HepG2 (cell line): Measurements from ENCODE around the gene SLC15A2. TPM values are rescaled to one million over a fixed set of nuclear protein-coding genes. Genes with fewer than 3 reads are reported as not detected.
"Not testable (repeated sequence)": the region's sequence is repeated elsewhere in the genome, so short reads cannot be mapped to it uniquely, and the experiment has no call there.

Experiments used
- ATAC-seq: fragments of 200-7000 bp; cut with Tn5 transposase; 3 replicates; pipeline ENCODE4 v1.9.1; 2020; ENCODE audit warnings: mild to moderate bottlenecking, moderate library complexity
- BruUV-seq: library from RNA; stranded (reverse); fragments of 400-500 nt; replicated peaks from 2 replicates; lab custom pipeline; 2021; lab: Mats Ljungman, UMichigan
- CTCF ChIA-PET: fragments of 300-600 bp; formaldehyde crosslinking; extraction: SDS; loops from one replicate; lab custom pipeline; 2021; ENCODE audit warnings: low total read pairs, inconsistent platforms, low intra/inter-chr PET ratio; lab: Yijun Ruan, JAX
- POLR2A ChIA-PET: fragments of 350-600 bp; sonication (Branson Sonifier 250); formaldehyde crosslinking; loops from one replicate; lab custom pipeline; 2020; ENCODE audit warnings: antibody characterized with exemption, inconsistent platforms; lab: Yijun Ruan, JAX
- DNase-seq: peaks from one replicate; pipeline ENCODE4 v3.0.0-alpha.2; 2015; ENCODE audit warnings: low spot score
- FAIRE-seq: peaks from 3 replicates; lab custom pipeline; 2011; peaks lifted over from hg19 to GRCh38; lab: Jason Lieb, UNC
- H2AFZ ChIP-seq: one replicate; pipeline ENCODE4 v1.6.1; 2011; ENCODE audit warnings: low read length, inconsistent platforms
- H3K27ac ChIP-seq: fragments of 300-600 bp; 3 replicates; pipeline ENCODE4 v1.8.0; 2011; ENCODE audit warnings: mixed run types, mild to moderate bottlenecking, mixed read lengths, low read length, inconsistent platforms; ENCODE audit not compliant: insufficient read depth; ENCODE audit errors: extremely low read length
- H3K27me3 ChIP-seq, 2 experiments: fragments of 200-600 bp in 1 of 2; 2 replicates in 1 of 2; 3 replicates in 1 of 2; pipeline versions ENCODE4 v1.6.0 to v1.8.0; 2011; ENCODE audit warnings: low read length in 2 of 2, mild to moderate bottlenecking in 2 of 2, moderate library complexity in 2 of 2, inconsistent platforms in 1 of 2; ENCODE audit not compliant: insufficient read depth in 2 of 2, control insufficient read depth in 1 of 2
- H3K36me3 ChIP-seq, 2 experiments: fragments of 200-600 bp in 1 of 2; replicated peaks in 1 of 2; 2 replicates in 1 of 2; 3 replicates in 1 of 2; pipeline versions ENCODE4 v1.5.1 to v1.8.0; 2011; ENCODE audit warnings: low read length in 2 of 2, inconsistent platforms in 1 of 2; ENCODE audit not compliant: insufficient read depth in 2 of 2, control insufficient read depth in 1 of 2
- H3K4me1 ChIP-seq: 2 replicates; pipeline ENCODE4 v1.5.1; 2012; ENCODE audit warnings: low read length, inconsistent platforms; ENCODE audit not compliant: insufficient read depth
- H3K4me2 ChIP-seq: 2 replicates; pipeline ENCODE4 v1.6.0; 2011; ENCODE audit warnings: low read depth, low read length, inconsistent platforms
- H3K4me3 ChIP-seq, 3 experiments: fragments of 200-600 bp in 1 of 3; sonication (generic), shearing (Covaris generic) in 1 of 3; replicated peaks in 1 of 3; 2 replicates each; pipeline ENCODE4 v1.5.1; 2011 to 2016; ENCODE audit warnings: low read length in 3 of 3, inconsistent platforms in 2 of 3, low read depth in 2 of 3, mild to moderate bottlenecking in 2 of 3, control low read depth in 1 of 3, mixed read lengths in 1 of 3; ENCODE audit not compliant: insufficient read depth in 1 of 3
- H3K79me2 ChIP-seq: one replicate; pipeline ENCODE4 v1.6.1; 2011; ENCODE audit warnings: low read length, inconsistent platforms; ENCODE audit not compliant: insufficient read depth
- H3K9ac ChIP-seq: 2 replicates; pipeline ENCODE4 v1.6.0; 2011; ENCODE audit warnings: mild to moderate bottlenecking, low read depth, low read length, inconsistent platforms; ENCODE audit not compliant: insufficient read depth
- H3K9me3 ChIP-seq: 2 replicates; pipeline ENCODE4 v1.5.1; 2012; ENCODE audit warnings: mild to moderate bottlenecking, low read length
- H4K20me1 ChIP-seq: 2 replicates; pipeline ENCODE4 v1.6.0; 2011; ENCODE audit warnings: inconsistent platforms, mild to moderate bottlenecking, low read length, moderate library complexity; ENCODE audit not compliant: insufficient read depth
- FOXA1 ChIP-seq, 2 experiments: fragments of 450-650 bp in 1 of 2; sonication (generic) in 1 of 2; formaldehyde crosslinking in 1 of 2; IDR thresholded peaks; 2 replicates each; pipeline versions ENCODE4 v1.4.0 to v1.6.1; 2016 to 2020; ENCODE audit warnings: missing genetic modification reagents in 1 of 2
- ZMYM4 ChIP-seq: sonication (generic); formaldehyde crosslinking; IDR thresholded peaks from 2 replicates; pipeline ENCODE4 v1.8.1; 2023; ENCODE audit warnings: mild to moderate bottlenecking, missing genetic modification reagents
- WGBS: methylation state at CpG from one replicate; pipeline ENCODE4 v1.1.6; 2017; ENCODE audit warnings: low lambda C conversion rate; 5-methylcytosine and 5-hydroxymethylcytosine counted together
- in situ Hi-C: cut with HindIII; loops from 2 replicates; pipeline ENCODE4 v1.10.0; 2017; ENCODE audit warnings: low pct_unique_long_range_greater_than_20kb; ENCODE audit not compliant: extremely low pct_ligation_motif_present
- intact Hi-C: fragments of 100-400 bp; cut with micrococcal nuclease; formaldehyde crosslinking; loops from one replicate; pipeline ENCODE4 v1.10.0; 2022; ENCODE audit not compliant: unreplicated experiment
- polyA plus RNA-seq, 8 experiments: library from polyadenylated mRNA; depleted of rRNA in 3 of 8; stranded (reverse) in 7 of 8; unstranded in 1 of 8; fragments of >200 nt; fragmentation: Illumina TruSeq in 4 of 8; extraction: Trizol in 4 of 8; gene quantifications; 2 replicates each; pipeline versions ENCODE4 v1.2.1 to v1.2.3, GENCODE V29; 2011 to 2016; ENCODE audit warnings: low read depth in 4 of 8, missing spikeins in 1 of 8, mixed read lengths in 1 of 8; ENCODE audit not compliant: insufficient read depth in 1 of 8
- total RNA-seq, 5 experiments: library from RNA; depleted of rRNA; stranded (reverse); fragments of >200 nt; fragmentation: Illumina TruSeq; extraction: Trizol; gene quantifications; 2 replicates each; pipeline ENCODE4 v1.2.3, GENCODE V29; 2016; ENCODE audit warnings: low read depth in 1 of 5
- TF ChIP-seq, protein P1 (sequence below): sonication (generic); formaldehyde crosslinking; IDR thresholded peaks from 2 replicates; pipeline ENCODE4 v1.4.0; 2020; ENCODE audit warnings: missing genetic modification reagents
- TF ChIP-seq, protein P2 (sequence below): sonication (generic); formaldehyde crosslinking; IDR thresholded peaks from 2 replicates; pipeline ENCODE4 v1.4.0; 2020; ENCODE audit warnings: missing genetic modification reagents, borderline replicate concordance

SLC15A2 gene
- total and polyA plus RNA-seq, 2 of the 13 experiments (the other 11 are each of a cell fraction or from before 2014, with no cell fraction given): 1.0 to 1.4 TPM

DNA sequence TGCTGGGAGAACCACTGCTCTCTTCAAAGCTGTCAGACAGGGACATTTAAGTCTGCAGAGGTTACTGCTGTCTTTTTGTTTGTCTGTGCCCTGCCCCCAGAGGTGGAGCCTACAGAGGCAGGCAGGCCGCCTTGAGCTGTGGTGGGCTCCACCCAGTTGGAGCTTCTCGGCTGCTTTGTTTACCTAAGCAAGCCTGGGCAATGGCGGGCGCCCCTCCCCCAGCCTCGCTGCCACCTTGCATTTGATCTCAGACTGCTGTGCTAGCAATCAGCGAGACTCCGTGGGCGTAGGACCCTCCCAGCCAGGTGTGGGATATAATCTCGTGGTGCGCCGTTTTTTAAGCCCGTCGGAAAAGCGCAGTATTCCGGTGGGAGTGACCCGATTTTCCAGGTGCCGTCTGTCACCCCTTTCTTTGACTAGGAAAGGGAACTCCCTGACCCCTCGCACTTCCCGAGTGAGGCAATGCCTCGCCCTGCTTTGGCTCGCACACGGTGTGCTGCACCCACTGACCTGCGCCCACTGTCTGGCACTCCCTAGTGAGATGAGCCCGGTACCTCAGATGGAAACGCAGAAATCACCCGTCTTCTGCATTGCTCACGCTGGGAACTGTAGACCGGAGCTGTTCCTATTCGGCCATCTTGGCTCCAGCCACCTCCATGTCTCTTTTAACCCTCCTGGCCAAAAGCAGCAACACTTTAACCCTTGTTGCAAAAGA, 44.1 kb downstream of the SLC15A2 start:
- H3K27me3 ChIP-seq; DNase-seq; FAIRE-seq; H3K27ac ChIP-seq; H4K20me1 ChIP-seq; POLR2A ChIA-PET; H2AFZ ChIP-seq; H3K4me1 ChIP-seq; H3K4me3 ChIP-seq; intact Hi-C loops; H3K9ac ChIP-seq; in situ Hi-C loops; CTCF ChIA-PET; H3K4me2 ChIP-seq; H3K36me3 ChIP-seq; ATAC-seq; BruUV-seq; H3K79me2 ChIP-seq; H3K9me3 ChIP-seq; TF ChIP-seq FOXA1 (IDR thresholded peaks at IDR 0.05): not testable (repeated sequence)
- TF ChIP-seq FOXA1 (CRISPR knock-in tag; IDR thresholded peaks at IDR 0.05) (0 out of 2 replicates have a peak, but pooled peaks have one; percentile 39), ZMYM4 (CRISPR knock-in tag) (0 out of 2 replicates have a peak, but pooled peaks have one; percentile 19)
- TF ChIP-seq, protein P1, sequence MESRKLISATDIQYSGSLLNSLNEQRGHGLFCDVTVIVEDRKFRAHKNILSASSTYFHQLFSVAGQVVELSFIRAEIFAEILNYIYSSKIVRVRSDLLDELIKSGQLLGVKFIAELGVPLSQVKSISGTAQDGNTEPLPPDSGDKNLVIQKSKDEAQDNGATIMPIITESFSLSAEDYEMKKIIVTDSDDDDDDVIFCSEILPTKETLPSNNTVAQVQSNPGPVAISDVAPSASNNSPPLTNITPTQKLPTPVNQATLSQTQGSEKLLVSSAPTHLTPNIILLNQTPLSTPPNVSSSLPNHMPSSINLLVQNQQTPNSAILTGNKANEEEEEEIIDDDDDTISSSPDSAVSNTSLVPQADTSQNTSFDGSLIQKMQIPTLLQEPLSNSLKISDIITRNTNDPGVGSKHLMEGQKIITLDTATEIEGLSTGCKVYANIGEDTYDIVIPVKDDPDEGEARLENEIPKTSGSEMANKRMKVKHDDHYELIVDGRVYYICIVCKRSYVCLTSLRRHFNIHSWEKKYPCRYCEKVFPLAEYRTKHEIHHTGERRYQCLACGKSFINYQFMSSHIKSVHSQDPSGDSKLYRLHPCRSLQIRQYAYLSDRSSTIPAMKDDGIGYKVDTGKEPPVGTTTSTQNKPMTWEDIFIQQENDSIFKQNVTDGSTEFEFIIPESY: 0 out of 2 replicates have a peak, but pooled peaks have one; percentile 21
- TF ChIP-seq, protein P2, sequence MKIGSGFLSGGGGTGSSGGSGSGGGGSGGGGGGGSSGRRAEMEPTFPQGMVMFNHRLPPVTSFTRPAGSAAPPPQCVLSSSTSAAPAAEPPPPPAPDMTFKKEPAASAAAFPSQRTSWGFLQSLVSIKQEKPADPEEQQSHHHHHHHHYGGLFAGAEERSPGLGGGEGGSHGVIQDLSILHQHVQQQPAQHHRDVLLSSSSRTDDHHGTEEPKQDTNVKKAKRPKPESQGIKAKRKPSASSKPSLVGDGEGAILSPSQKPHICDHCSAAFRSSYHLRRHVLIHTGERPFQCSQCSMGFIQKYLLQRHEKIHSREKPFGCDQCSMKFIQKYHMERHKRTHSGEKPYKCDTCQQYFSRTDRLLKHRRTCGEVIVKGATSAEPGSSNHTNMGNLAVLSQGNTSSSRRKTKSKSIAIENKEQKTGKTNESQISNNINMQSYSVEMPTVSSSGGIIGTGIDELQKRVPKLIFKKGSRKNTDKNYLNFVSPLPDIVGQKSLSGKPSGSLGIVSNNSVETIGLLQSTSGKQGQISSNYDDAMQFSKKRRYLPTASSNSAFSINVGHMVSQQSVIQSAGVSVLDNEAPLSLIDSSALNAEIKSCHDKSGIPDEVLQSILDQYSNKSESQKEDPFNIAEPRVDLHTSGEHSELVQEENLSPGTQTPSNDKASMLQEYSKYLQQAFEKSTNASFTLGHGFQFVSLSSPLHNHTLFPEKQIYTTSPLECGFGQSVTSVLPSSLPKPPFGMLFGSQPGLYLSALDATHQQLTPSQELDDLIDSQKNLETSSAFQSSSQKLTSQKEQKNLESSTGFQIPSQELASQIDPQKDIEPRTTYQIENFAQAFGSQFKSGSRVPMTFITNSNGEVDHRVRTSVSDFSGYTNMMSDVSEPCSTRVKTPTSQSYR: peak; percentile 76
- 86% methylated on average over 21 of the region's 29 CpGs for WGBS
